Neural progenitor cell (in vitro differentiated cells): ENCODE data around the gene AK5. TPM values are rescaled to one million over a fixed set of nuclear protein-coding genes. Genes with fewer than 3 reads are reported as not detected.

Source experiments
- DNase-seq: peaks from one replicate; pipeline ENCODE4 v3.0.0-alpha.2; 2016; ENCODE audit warnings: low spot score
- H2AFZ ChIP-seq: fragments of 200-600 bp; sonication (generic); replicated peaks from 2 replicates; pipeline ENCODE4 v1.6.1; 2016; ENCODE audit warnings: antibody characterized with exemption
- H3F3A ChIP-seq: fragments of 200-600 bp; sonication (generic); 2 replicates; pipeline ENCODE4 v1.6.1; 2016; ENCODE audit warnings: antibody characterized with exemption, low read depth
- H3K27ac ChIP-seq: fragments of 200-600 bp; sonication (generic); 2 replicates; pipeline ENCODE4 v1.5.1; 2016; ENCODE audit warnings: mild to moderate bottlenecking
- H3K27me3 ChIP-seq: fragments of 200-600 bp; sonication (generic); 2 replicates; pipeline ENCODE4 v1.6.1; 2016; ENCODE audit warnings: mild to moderate bottlenecking, moderate library complexity
- H3K36me3 ChIP-seq: fragments of 200-600 bp; sonication (generic); 2 replicates; pipeline ENCODE4 v1.5.1; 2016
- H3K4me1 ChIP-seq: fragments of 200-600 bp; sonication (generic); 2 replicates; pipeline ENCODE4 v1.6.1; 2016; ENCODE audit warnings: mixed run types
- H3K4me2 ChIP-seq: fragments of 200-600 bp; sonication (generic); 2 replicates; pipeline ENCODE4 v1.6.1; 2016
- H3K4me3 ChIP-seq: fragments of 200-600 bp; sonication (generic); 2 replicates; pipeline ENCODE4 v1.5.1; 2016
- H3K79me2 ChIP-seq: fragments of 200-600 bp; sonication (generic); 2 replicates; pipeline ENCODE4 v1.6.1; 2016; ENCODE audit warnings: low read depth
- H3K9ac ChIP-seq: fragments of 200-600 bp; sonication (generic); 2 replicates; pipeline ENCODE4 v1.6.1; 2016
- H3K9me3 ChIP-seq: fragments of 200-600 bp; sonication (generic); 2 replicates; pipeline ENCODE4 v1.5.1; 2016; ENCODE audit warnings: low read depth
- H4K20me1 ChIP-seq: fragments of 200-600 bp; sonication (generic); 2 replicates; pipeline ENCODE4 v1.6.1; 2016; ENCODE audit warnings: low read depth
- H3K27ac Mint-ChIP-seq: 3 replicates; pipeline ENCODE4 v1.8.0; 2021; ENCODE audit warnings: mixed read lengths
- H3K27me3 Mint-ChIP-seq: 2 replicates; pipeline ENCODE4 v1.8.0; 2022; ENCODE audit warnings: low read depth, mild to moderate bottlenecking, inconsistent platforms, moderate library complexity, mixed read lengths; ENCODE audit not compliant: insufficient read depth
- H3K36me3 Mint-ChIP-seq: 3 replicates; pipeline ENCODE4 v1.8.0; 2021; ENCODE audit warnings: mixed read lengths
- H3K4me1 Mint-ChIP-seq: 3 replicates; pipeline ENCODE4 v1.8.0; 2021; ENCODE audit warnings: mixed read lengths
- H3K4me3 Mint-ChIP-seq: 3 replicates; pipeline ENCODE4 v1.8.0; 2021; ENCODE audit warnings: mild to moderate bottlenecking, moderate library complexity, mixed read lengths
- H3K9me3 Mint-ChIP-seq: 3 replicates; pipeline ENCODE4 v1.8.0; 2020; ENCODE audit warnings: mixed read lengths
- EZH2 ChIP-seq: fragments of 200-600 bp; sonication (generic); IDR thresholded peaks from 2 replicates; pipeline ENCODE4 v1.6.1; 2017; ENCODE audit warnings: antibody characterized with exemption, mild to moderate bottlenecking, moderate library complexity
- EZH2phosphoT487 ChIP-seq: fragments of 200-600 bp; sonication (generic); IDR thresholded peaks from 2 replicates; pipeline ENCODE4 v1.6.1; 2017; ENCODE audit warnings: antibody characterized with exemption
- total RNA-seq: library from RNA; depleted of rRNA; stranded (reverse); fragments of >200 nt; gene quantifications from 2 replicates; pipeline ENCODE4 v1.2.3, GENCODE V29; 2015; ENCODE audit warnings: low replicate concordance
- TF ChIP-seq, protein P1 (sequence below): fragments of 200-600 bp; sonication (generic); IDR thresholded peaks from 2 replicates; pipeline ENCODE4 v1.5.1; 2017; ENCODE audit warnings: antibody characterized with exemption, mild to moderate bottlenecking

AK5 gene
- total RNA-seq, 1 donor from 2014 or later = 1.8 TPM

GRCh38 chr1:77468949-77469710 lies 187.3 kb downstream of the AK5 start:
- DNase-seq = no peak
- Histone ChIP-seq H3K4me3 (no peak overlapping the region), H3K36me3 (no peaks in the 10 kb centered on the region), H3K4me1 (no peaks in the 10 kb centered on the region), H3K4me2 (no peak overlapping the region), H3K27ac (no peak overlapping the region), H4K20me1 (no peaks in the 10 kb centered on the region), H3K27me3 (no peaks in the 10 kb centered on the region), H3K9ac (no peak overlapping the region), H2AFZ (no peak overlapping the region), H3K9me3 (no peaks in the 10 kb centered on the region), H3F3A (no peaks in the 10 kb centered on the region), H3K79me2 (no peaks in the 10 kb centered on the region)
- Mint-ChIP-seq H3K9me3 (no peaks in the 10 kb centered on the region), H3K4me3 (no peak overlapping the region), H3K36me3 (no peaks in the 10 kb centered on the region), H3K4me1 (no peaks in the 10 kb centered on the region), H3K27me3 (no peaks in the 10 kb centered on the region), H3K27ac (no peak overlapping the region)
- no peak for TF ChIP-seq EZH2
- TF ChIP-seq EZH2phosphoT487 = no peak
- TF ChIP-seq, protein P1, sequence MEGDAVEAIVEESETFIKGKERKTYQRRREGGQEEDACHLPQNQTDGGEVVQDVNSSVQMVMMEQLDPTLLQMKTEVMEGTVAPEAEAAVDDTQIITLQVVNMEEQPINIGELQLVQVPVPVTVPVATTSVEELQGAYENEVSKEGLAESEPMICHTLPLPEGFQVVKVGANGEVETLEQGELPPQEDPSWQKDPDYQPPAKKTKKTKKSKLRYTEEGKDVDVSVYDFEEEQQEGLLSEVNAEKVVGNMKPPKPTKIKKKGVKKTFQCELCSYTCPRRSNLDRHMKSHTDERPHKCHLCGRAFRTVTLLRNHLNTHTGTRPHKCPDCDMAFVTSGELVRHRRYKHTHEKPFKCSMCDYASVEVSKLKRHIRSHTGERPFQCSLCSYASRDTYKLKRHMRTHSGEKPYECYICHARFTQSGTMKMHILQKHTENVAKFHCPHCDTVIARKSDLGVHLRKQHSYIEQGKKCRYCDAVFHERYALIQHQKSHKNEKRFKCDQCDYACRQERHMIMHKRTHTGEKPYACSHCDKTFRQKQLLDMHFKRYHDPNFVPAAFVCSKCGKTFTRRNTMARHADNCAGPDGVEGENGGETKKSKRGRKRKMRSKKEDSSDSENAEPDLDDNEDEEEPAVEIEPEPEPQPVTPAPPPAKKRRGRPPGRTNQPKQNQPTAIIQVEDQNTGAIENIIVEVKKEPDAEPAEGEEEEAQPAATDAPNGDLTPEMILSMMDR = no peak

DNA sequence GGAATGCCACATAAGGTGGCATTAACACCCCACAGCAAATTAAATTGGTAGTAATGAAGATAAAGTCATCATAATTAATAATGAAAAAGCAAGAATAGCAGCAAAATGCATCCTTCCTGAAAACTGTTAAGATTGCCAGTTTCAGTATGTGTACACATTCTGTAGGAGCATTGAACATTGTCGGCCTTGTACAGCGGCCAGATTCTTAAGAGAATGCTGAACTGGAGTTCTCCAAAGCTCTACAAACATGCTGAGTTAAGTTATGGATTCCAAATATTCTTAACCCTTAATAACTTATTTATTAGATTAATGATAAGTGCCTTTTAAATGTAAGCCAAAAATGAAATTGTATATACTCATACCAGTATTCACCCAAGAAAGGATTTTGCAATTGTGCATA lies 189.9 kb downstream of the AK5 start:
- H3K4me1 ChIP-seq = no peaks in the 10 kb centered on the region
- H3K27ac ChIP-seq = no peak overlapping the region
- H3K36me3 ChIP-seq = no peaks in the 10 kb centered on the region
- no peaks in the 10 kb centered on the region for H3K9me3 ChIP-seq
- no peak overlapping the region for H3K4me2 ChIP-seq
- Mint-ChIP-seq H3K4me1 (no peaks in the 10 kb centered on the region), H3K27me3 (no peaks in the 10 kb centered on the region), H3K27ac (no peak overlapping the region), H3K36me3 (no peaks in the 10 kb centered on the region), H3K9me3 (no peaks in the 10 kb centered on the region), H3K4me3 (no peak overlapping the region)
- no peak for DNase-seq
- H3K9ac ChIP-seq = no peak overlapping the region
- TF ChIP-seq, protein P1 = no peak
- no peak for TF ChIP-seq EZH2phosphoT487
- TF ChIP-seq EZH2 = no peak
- H3K4me3 ChIP-seq = no peak overlapping the region
- H3K79me2 ChIP-seq = no peaks in the 10 kb centered on the region
- H2AFZ ChIP-seq = no peak overlapping the region
- H3K27me3 ChIP-seq = no peaks in the 10 kb centered on the region
- no peaks in the 10 kb centered on the region for H4K20me1 ChIP-seq
- H3F3A ChIP-seq = no peaks in the 10 kb centered on the region

GRCh38 chr1:77473690-77474089 lies 191.9 kb downstream of the AK5 start:
- Histone ChIP-seq H3K4me1 (no peaks in the 10 kb centered on the region), H3K27ac (no peak overlapping the region), H3K9me3 (no peaks in the 10 kb centered on the region), H3K27me3 (no peaks in the 10 kb centered on the region), H3K4me3 (no peak overlapping the region), H2AFZ (no peak overlapping the region), H3K4me2 (no peak overlapping the region), H3K79me2 (no peaks in the 10 kb centered on the region), H3K9ac (no peak overlapping the region), H4K20me1 (no peaks in the 10 kb centered on the region), H3F3A (no peaks in the 10 kb centered on the region), H3K36me3 (no peaks in the 10 kb centered on the region)
- TF ChIP-seq, protein P1 = no peak
- TF ChIP-seq EZH2 (no peak), EZH2phosphoT487 (no peak)
- Mint-ChIP-seq H3K4me3 (no peak overlapping the region), H3K9me3 (no peaks in the 10 kb centered on the region), H3K27ac (no peak overlapping the region), H3K4me1 (no peaks in the 10 kb centered on the region), H3K36me3 (no peaks in the 10 kb centered on the region), H3K27me3 (no peaks in the 10 kb centered on the region)
- no peak for DNase-seq
